Epidermal melanocyte (primary cell): ENCODE results near the gene HLA-DQB1.
"Not testable (repeated sequence)": the region's sequence is repeated elsewhere in the genome, so short reads cannot be mapped to it uniquely, and the experiment has no call there.

Experiments
- DNase-seq: peaks from one replicate; pipeline ENCODE4 v3.0.0; 2011; ENCODE audit warnings: low spot score; ENCODE audit not compliant: insufficient read length

The HLA-DQB1 gene

DNA sequence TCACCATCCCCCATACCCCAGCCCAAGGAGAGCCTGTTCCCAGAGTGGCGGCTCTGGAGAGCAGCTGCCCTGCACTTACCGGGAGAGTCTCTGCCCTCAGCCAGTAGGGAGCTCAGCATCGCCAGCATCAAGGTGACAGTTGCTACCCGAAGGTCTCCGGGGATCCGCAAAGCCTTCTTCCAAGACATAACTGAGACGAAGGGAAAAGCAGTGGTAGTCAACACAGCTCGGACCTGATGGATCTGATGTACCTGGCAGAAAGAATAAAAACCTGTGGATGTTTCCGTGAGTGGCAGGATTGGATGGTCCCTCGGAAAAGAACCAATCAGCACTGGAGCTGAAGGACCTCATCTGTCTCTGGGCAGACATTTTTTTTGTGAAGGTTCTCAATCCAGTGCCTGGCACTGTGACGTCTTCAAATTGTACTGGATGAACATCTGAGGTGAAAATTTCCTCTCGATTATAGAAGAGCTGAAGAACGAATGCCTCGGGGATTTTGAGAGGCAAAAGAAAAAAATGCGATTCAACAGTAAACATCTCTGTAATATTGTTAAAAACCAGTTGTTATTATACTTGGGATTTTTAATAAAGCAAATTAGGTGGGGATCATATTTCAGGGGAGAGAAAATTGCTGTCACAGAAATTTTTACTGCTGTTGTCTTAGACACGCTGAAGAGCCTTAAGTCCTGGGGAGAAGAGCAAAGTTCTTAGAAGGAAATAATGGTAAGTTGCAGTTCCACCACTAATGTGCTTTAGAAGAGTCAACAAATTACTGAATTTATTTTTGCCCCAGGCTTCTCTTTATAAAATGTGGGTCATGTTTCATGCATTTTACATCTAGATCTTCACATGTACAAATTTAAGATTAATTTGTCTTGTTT, at the start of gene HLA-DQB1:
Gene HLA-DQB1, minus strand, starts transcription at position 238 of the 881 bp plus-strand sequence. Its CDS starts 50 bp downstream, at position 188.
- no peak for DNase-seq

DNA sequence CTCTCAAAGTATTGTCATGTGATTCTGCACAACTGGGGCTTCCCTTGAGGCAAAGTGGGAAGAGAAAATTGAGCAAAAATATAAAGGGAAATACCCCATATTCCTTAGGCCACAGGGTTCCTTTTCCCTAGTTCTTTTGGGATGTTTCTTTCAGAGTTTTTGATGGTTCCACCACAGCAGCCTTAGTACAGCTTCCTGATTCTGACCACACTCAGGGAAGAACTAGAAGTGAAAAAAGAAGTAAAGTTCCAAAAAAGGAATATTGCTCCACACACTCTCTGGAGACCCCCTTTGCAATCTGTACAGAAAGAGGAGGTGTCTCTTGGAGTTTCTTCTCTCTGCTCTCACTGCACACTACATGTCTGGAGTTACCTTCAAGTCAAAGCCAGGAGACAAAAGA, 46.8 kb upstream of the HLA-DQB1 start:
- no peak for DNase-seq

DNA sequence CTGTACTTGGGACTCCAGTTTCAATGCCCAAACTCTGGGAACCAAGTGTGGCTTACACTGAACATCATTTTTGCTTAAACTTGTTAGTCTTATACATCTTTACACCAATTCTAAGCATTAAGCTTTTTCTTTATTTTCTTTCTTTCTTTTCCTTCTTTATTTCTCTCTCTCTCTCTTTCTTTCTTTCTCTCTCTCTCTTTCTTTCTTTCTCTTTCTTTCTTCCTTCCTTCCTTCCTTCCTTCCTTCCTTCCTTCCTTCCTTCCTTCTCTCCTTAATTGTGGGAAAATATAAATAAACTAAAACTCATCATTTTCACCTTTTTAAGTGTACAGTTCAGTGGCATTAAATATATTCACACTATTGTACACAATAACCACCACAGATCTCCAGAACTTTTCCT, 43.2 kb upstream of the HLA-DQB1 start:
- DNase-seq, result no peak

DNA sequence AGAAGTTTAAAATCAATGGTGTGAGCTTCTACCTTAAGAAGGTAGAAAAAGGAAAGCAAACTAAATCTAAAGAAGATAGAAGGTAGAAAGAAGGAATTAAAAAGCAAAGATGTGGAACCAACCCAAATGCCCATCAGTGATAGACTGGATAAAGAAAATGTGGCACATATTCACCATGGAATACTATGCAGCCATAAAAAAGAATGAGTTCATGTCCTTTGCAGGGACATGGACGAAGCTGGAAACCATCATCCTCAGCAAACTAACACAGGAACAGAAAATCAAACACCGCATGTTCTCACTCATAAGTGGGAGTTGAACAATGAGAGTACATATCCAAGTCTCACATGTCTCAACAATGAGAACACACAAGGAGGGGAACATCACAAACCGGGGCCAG, 38.7 kb upstream of the HLA-DQB1 start:
- DNase-seq, result not testable (repeated sequence)

DNA sequence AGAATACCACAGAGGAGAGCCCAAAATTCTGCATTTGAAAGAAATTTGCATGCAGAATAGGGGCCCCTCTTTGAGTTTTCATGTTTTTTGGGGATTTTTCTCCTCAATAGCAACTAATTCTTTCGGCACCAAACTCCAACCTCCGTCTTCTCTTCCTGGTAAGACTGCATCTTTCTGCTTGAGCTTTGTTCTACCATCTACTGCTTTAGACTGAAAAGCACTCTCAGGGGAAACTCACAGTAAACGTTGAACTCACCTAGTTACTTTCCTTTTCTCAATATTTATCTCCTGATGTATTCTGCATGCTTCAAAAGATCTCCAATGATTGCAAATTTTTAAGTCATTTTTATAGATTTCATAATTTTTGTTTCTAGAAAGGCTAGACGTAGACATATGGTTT, 36.9 kb upstream of the HLA-DQB1 start:
- no peak for DNase-seq

DNA sequence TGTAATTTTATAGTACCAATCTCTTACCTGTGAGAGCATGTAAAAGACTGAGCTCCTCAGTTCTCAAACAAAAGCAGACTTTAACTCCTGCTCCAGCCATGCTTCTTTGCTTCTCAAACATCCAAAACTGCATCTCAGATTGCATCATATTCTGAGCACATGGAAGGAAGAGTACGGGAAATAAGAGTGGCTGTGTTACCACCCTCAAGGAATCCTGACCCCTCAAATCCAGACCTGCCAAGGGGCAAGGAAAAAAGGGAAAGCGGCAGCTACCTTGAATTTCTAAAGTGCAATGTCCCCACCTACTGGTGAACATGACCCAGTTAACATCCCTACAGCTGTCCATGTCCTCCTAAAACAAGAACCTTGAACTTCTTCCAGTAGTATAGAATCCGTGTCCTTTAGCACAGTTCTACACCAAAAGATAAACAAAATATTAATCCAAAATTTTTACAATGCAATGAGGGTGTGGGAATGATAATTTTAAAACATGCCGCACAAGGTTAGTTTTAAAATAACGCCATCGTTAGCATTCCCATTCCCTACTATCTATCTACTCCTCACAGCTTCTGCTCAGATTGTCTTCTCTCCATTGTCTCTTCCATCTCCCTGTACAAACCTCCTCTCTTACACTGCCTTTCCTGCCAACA, 34.1 kb upstream of the HLA-DQB1 start:
- DNase-seq, result no peak

DNA sequence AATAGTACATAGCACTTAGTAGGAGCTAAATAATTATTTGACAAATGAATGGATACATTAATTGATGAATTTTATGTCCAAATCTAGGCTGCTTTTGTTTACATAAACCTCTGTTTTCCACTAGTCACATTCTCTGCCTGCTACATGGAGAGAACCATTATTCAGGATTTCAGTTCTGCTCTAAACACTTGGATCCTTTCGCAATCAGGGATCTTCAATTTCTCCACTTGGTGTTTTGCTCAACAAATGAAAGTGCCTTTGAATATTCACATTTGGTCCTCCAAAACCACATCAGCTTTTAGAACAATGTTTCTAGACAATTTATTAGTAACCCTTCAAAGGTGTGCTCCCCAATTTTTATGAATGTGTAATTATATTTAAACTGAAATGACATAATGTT, 30.6 kb upstream of the HLA-DQB1 start:
- DNase-seq, result no peak

DNA sequence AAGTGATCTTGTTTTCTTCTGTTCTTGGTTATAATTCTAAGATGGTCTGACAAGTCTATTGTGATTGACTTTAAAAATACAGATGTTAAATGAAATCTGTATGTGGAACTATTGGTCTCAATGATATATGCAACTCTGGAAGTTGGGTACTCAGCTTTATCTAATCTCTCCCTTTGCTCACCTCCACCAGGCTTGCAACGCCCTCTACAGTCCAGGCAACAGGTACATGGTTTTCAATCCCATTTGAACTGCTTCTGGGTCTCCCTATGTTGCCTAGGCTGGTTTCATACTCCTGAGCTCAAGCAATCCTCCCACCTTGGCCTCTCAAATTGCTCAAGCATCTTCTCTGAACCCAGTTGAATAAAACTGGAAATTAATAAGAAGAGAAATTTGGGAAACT, 25.6 kb upstream of the HLA-DQB1 start:
- DNase-seq, result no peak

DNA sequence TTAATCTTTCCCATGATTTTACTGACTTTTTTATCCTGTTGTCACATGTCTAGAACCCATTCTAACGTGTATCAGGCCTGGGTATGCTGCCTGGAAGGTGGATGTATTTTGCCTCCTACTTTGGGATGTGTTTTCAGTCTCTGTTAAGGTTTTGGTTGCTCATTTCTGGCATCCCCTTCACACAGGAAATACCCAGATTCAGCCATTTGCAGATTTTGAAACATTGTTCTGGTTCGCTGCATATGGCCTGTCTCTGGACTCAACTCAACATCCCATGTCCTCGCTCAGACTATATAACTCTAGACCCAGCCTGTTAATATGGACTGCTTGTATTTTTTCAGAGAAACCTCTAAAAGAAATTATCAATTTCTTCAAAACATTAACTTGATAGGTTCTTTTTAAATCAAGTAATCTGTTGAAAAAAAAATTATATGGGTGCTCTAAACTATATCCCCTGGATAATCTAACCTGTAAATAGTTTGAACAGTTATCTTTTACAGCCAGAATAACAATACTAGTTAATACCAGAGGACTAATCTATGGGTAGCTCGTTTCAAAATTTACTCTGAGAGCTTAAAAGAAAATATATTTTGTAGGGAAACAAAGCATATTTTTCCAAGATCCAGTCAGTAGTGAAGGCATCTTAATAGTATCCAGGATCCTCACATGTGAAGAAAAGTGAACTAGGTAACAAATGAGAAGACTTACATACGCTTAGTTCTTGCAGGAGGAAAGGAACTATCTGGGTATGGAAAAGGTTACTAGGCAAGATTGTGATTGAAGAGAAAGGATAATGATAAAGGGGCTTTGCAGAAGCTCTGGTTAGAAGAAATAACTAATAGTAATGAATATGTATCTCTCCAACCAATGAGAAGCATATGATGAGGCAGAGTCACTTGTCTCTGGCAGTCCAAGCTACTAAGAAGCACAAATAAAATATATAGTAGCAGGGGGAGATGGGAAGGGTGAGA, 23.4 kb upstream of the HLA-DQB1 start:
- DNase-seq, result no peak

DNA sequence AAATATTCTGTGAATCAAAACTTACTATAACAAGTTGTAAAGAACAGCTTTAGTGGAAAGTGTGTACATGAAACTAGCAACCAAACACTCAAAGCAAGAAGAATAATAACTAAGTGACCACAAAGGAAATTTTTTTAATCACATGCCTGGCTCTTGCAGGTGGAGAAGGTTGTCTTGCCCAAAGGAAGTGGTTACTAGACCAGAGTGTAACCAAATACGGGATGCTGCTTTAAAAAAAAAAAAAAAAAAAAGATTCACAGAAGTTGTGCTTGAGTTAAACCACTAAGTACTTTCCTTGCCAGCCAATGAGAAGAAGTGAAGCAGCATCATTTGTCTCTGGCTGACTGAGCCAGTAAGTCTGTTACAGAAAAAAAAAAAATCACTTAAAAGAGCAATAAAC, 19.1 kb upstream of the HLA-DQB1 start:
- DNase-seq, result no peak

DNA sequence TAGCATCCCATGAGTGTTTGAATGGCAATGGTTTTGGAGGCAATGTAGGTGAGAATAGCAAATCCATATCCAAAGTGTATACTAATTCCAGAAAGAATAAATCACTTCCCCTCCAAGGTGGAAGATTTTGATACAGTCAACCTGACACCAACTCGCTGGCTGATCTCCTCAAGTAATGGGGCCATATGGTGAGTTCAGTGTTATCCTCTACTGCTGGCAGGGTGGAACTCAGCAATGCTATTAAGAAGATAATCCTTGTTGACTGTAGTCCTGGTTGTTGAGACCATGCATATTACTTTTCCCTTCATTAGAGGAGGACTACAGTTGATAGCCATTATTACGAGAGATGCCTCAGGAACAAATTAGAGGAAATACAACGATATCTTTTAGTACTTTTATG, 17.8 kb upstream of the HLA-DQB1 start:
- no peak for DNase-seq

DNA sequence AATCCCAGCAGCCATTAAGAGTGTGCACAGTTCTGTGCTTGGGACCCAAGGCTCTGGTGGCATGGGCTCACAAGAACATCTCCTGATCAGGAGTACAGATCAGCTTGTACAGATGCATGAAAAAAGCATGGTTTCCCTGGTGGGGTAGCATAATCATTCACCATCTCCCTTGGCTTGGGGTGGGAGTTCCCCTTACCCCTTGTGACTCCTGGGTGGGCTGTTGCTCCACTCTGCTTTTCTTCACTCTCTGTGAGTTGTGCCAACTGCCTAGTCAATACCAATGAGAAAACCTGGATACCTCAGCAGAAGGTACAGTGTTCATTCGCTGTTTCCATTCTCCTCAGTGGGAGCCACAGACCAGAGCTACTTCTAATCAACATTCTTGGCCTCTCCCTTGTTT, 13.6 kb upstream of the HLA-DQB1 start:
- no peak for DNase-seq

DNA sequence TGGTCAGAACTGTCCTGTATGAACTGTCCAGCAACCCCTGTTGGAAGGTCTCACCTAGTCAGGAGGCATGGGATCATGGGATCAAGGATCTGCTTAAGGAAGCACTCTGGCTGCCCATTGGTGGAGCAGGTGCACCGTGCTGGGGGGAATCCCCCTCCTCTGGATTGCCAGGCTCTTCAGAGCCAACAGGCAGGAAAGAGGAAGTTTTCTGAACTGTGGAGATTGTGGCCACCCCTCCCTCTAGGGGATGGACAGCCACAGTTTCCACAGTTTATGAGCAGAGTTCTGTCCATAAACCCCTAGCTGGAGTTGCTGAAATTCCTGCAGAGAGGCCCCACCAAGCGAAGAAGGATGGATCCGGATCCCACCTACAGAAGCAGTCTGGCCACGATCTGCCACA, 13.0 kb upstream of the HLA-DQB1 start:
- DNase-seq, result no peak

DNA sequence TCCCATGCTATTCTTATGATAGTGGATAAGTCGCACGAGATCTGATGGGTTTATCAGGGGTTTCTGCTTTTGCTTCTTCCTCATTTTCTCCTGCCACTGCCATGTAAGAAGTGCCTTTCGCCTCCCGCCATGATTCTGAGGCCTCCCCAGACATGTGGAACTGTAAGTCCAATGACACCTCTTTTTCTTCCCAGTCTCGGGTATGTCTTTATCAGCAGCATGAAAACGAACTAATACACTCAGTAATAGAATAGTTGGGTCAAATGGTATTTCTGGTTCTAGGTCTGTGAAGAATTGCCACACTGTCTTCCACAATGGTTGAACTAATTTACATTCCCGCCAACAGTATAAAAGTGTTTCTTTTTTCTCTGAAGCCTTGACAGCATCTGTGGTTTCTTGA, 7.7 kb upstream of the HLA-DQB1 start:
- DNase-seq, result not testable (repeated sequence)

DNA sequence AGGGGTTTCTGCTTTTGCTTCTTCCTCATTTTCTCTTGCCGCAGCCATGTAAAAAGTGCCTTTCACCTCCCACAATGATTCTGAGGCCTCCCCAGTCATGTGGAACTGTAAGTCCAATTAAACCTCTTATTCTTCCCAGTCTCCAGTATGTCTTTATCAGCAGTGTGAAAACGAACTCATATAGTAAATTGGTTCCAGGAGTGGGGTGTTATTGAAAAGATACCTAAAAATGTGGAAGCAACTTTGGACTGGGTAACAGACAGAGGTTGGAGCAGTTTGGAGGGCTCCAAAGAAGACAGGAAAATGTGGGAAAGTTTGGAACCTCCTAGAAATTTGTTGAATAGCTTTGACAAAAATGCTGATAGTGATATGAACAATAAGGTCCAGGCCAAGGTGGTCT, 5.5 kb upstream of the HLA-DQB1 start:
- DNase-seq, result not testable (repeated sequence)

DNA sequence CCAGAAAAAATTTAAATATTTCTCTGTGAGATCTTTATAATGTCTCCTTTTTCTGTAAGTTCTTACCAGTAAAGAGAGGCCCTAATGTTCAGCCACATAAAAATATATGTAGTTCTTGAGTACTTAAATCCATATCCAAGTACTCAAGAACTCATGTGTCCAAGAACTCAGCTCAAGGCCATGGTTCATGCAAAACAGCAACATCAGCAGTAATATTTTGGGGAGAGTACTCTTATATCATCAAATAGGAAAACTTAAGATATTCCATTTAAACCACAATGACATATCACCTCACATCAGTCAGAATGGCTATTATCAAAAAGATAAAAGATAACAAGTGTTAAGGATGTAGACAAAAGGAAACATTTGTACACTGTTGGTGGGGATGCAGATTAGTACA, 3.4 kb upstream of the HLA-DQB1 start:
- DNase-seq, result no peak

DNA sequence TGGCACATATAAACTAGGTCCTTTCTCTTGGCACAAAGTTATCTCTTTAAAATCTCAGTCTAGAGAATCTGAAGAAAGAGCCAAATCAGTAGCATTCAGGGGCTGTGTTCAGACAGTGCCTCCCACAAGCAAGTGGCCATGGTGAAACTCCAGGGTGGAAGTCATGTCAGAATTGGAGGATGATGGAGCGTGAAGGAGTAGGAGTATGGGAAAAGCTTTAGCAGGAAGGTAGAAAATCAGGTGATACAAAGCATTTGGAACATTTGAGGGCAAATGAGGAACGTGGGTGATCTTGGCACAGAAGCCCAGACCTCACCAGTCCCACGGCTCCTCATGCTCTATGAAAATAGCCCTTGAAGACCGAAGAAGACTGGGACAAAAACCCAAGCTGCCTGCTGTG, 2.8 kb upstream of the HLA-DQB1 start:
- DNase-seq, result no peak

DNA sequence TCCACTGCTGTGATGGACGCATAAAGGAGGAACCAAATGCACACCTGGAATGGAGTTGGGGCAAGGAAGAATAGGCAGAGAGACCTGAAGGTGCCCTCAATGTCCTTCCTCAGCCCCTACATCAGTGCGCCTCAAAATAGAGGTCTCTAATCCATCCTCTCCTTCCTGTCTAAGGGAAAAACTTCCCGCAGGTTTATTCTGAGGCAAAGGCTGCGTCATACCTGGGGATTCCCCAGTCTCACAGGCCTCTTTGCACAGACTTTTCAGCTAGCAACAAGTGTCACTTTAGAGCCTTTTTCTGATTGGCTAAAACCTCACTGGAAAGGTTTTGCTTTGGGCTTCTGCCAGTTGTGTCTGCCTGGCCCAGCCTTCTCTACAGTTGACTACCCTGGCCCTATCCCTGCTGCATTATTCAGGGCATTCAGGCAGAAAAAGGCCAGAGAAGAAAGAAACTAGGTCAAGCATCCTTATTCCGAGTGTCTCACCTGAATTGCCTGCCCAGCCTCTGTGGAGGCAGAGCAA, 1.8 kb upstream of the HLA-DQB1 start:
- no peak for DNase-seq

DNA sequence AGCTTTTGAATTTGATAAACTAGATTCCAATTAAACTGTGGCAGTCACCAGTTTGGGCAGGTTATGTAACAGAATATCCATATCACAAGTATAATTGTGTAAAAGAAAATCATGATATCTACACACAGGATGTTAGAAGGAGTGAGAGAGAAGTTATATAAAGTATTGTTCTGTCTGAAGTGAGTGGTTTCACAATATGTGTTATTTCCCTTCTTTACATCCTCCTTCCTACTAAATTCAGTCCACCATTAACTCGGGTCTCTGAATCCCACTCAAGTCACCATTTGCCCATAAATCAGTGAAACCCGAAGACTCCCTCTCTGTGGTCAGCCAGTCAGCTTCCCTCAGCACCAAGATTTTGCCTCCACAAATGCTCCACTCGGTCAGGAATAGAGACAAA, 796 bp downstream of the HLA-DQB1 start:
- no peak for DNase-seq

DNA sequence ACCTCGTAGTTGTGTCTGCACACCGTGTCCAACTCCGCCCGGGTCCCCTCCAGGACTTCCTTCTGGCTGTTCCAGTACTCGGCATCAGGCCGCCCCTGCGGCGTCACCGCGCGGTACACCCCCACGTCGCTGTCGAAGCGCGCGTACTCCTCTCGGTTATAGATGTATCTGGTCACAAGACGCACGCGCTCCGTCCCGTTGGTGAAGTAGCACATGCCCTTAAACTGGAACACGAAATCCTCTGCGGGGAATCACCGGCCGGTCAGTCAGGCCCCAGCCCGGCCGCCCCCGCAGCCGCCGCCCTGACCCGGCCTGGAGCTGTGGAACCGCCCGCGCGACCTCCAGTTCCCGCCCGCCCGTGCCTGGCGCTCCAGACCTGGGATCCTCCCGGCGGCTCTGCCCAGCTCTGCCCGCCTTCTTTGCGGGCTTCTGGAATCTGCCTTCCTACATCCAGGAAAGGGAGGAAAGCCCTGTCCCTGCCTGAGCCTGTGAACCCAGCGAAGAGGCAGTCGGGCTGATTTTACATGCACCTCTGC, 1.6 kb downstream of the HLA-DQB1 start:
- DNase-seq, result no peak

DNA sequence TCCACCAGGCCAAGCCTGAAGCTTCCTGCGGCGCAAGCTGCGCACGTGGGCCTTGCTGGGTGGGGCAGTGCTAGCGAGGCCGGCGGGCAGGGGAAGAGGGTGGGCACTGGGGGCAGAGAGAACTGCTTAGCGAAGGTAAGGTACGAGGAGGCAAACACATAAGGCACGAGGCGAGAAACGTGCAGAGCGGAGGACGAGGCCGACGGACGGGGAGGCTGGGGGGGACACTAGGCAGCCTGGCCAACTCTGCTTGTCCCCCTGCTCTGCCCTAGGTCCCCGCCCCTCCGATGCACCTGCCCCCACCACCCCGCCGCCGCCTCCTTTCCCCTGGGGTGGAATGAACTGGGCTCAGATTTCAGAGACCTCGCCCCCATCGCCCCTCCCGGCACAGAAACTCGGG, 2.1 kb downstream of the HLA-DQB1 start:
- no peak for DNase-seq
